ENCODE data around the gene ARHGAP22.

ARHGAP22 gene

DNA sequence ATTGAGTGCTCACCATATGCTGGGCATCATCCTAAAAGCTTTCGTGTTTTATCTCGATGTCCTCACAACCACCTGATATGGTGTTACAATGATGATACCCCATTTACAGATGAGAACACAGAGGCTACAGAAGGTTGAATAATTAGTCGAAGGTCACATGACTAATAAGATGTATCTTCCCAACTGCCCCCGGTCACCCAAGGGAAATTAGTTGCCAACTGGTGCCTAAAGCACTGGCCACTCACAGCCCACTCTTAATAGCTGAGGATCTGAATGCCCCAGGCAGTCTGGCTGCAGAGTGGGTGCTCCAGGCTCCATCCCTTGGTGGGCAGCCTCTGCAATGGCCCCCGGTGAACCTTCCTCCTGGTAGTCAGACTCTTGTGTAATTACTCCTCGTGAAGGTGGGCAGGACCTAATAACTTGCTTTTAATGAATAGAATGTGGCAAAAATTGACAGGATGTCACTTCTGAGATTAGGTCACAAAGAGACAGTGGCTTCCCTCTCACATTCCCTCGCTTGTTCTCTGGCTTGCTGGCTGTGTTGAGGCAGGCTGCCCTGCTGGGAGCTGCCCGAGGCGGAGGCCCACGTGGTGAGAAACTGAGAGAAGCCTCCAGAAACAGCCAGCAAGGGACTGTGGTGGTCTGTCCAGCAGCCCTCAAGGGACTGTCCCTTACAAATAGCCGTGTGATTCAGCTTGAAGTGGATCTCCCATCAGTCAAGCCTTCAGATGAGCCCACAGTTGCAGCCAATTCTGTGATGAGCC is 109.4 kb downstream of the ARHGAP22 start:
- no peak for DNase-seq

DNA sequence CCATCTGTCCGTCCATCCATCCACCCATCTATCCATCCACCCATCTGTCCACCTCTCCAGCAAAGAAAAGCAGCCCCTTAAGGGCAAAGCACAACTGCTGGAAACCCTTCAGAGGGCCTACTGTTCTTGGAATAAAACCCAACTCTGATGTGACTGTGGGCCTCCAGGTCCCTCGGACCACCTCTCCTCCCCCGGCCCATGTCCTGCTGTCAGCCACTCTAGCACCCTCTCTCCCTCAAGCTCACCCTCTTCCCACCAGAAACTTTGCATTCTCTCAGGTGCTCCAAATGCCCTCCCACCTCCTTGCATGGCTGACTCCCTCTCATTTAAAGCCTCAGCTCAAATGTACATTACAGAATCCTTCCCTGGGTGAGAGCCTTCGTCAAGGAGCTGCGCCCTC is 110.3 kb downstream of the ARHGAP22 start:
- no peak for DNase-seq

DNA sequence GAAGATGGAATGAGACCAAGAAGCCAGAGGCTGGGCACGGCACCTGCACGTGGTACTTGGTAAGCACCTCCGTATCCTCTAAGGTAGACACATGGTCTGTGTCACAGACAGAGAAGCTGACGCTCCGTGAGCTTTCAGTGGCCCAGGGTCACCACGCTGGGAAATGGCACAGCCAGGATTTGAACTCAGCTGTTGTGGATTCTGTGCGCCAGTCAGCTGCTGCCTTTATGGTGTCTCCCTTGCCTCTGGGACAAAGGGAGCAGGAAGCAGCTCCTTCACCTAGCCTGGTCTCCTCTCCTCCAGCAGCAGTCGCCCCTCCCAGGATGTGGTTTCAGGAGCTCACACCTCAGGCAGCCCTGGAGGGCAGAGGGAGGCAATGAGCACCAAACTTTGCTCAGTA is 110.8 kb downstream of the ARHGAP22 start:
- DNase-seq, result no peak

DNA sequence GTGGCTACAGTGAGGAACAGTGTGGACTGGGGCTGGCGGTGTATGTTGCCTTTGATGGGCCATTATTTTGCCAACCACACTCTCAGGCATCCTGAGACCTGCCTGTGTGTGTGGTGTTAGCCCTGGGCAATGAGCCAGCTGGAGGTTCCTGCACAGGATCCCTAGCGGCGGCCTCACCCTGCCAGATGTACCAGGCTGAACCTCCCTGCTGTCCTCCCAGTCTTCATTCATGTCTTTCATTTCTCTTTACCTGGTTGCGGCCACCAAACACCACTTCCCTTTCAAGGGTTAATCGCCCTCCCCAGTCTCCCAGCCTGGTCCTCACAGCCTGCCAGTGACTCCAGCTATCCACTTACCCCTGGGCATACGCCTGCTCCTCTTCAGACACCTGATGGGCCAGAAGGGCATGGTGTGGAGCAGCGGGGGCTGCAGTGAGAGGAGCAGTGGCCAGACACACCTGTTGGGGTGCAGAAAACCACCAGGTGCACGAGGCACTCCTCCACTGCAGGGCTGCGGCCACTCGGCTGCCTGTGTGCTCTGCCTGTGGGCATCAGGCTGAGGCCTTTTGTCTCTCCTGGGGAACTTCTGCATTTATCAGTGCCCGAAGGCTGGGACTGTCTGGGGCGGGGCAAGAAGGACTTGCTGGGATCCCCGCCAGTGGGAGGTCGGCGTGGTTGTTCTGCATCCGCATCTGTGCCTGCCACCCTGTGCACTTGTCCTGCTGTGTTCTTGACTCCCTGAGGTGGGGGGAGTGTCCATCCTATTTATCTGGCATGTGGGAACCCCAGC is 111.6 kb downstream of the ARHGAP22 start:
- DNase-seq, result peak; percentile 82

DNA sequence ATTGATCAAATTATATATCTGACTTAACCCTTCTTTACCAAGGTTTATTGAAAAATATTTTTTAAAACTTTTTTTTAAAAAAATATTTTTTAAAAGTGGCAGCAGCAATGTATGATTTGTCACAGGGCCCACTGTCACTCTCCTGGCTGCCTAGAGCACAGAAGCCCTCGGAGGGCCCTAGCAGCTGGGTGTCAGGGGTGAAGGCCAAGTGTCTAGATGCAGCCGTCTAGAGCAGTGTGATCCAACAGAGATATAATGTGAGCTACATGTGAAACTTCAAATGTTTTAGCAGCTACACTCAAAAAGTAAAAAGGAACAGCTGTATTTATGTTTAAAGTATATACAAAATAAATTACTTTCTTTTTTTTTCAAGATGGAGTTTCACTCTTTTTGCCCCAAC is 112.7 kb downstream of the ARHGAP22 start:
- DNase-seq, result no peak

DNA sequence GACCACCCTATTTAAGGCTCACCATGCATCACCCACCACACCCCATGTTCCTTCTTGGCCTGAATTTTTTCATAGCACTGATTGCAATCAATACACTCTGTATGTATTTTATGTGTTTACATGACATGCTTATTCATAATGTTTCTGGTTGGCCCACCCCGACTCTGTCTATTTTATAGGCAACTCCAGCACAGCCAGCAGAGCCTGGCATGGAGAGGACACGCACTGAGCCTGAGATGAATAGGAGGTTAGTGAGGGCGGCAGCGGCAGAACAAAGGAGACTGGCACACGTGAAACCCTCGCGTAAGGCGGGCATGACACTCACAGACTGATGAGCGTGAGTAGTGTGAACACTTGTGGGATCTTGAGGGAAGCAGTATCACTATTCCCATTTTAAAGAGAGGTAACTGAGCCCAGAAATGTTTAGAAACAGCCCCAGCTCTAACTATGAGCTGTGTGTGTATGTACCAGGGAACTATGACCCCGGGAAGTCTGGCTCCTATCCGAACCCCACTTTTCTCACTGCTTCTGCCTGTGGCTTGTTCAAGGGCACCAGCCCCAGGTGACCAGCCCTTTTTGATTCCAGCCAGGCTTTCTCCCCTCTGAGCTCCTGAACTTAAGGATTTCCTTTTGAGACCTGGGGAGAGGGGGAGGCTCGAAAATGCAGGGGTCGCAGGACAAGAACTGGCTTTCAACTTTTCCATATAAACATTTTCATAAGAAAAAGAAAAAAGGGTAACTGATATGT is 113.3 kb downstream of the ARHGAP22 start:
- no peak for DNase-seq

GRCh38 chr10:48490946-48491345 is 113.9 kb downstream of the ARHGAP22 start:
- DNase-seq, result no peak

- no peak for DNase-seq
Observed at GRCh38 chr10:48490571-48490940, 114.3 kb downstream of the ARHGAP22 start.

GRCh38 chr10:48489099-48489498 is 115.8 kb downstream of the ARHGAP22 start:
- no peak for DNase-seq

- no peak for DNase-seq
Observed at GRCh38 chr10:48487244-48487643, 117.6 kb downstream of the ARHGAP22 start.

GRCh38 chr10:48485711-48486110 is 119.2 kb downstream of the ARHGAP22 start:
- no peak for DNase-seq

GRCh38 chr10:48484911-48485310 is 120.0 kb downstream of the ARHGAP22 start:
- DNase-seq, result no peak

- DNase-seq, result no peak
Observed at GRCh38 chr10:48482207-48482606, 122.7 kb downstream of the ARHGAP22 start.

GRCh38 chr10:48481385-48481784 is 123.5 kb downstream of the ARHGAP22 start:
- no peak for DNase-seq

GRCh38 chr10:48480397-48481374 is 124.2 kb downstream of the ARHGAP22 start:
- DNase-seq, result no peak

- DNase-seq, result no peak
Observed at GRCh38 chr10:48478980-48479811, 125.7 kb downstream of the ARHGAP22 start.

- no peak for DNase-seq
Observed at GRCh38 chr10:48478469-48478868, 126.4 kb downstream of the ARHGAP22 start.

GRCh38 chr10:48477616-48478015 is 127.3 kb downstream of the ARHGAP22 start:
- no peak for DNase-seq

GRCh38 chr10:48477141-48477540 is 127.7 kb downstream of the ARHGAP22 start:
- no peak for DNase-seq

DNA sequence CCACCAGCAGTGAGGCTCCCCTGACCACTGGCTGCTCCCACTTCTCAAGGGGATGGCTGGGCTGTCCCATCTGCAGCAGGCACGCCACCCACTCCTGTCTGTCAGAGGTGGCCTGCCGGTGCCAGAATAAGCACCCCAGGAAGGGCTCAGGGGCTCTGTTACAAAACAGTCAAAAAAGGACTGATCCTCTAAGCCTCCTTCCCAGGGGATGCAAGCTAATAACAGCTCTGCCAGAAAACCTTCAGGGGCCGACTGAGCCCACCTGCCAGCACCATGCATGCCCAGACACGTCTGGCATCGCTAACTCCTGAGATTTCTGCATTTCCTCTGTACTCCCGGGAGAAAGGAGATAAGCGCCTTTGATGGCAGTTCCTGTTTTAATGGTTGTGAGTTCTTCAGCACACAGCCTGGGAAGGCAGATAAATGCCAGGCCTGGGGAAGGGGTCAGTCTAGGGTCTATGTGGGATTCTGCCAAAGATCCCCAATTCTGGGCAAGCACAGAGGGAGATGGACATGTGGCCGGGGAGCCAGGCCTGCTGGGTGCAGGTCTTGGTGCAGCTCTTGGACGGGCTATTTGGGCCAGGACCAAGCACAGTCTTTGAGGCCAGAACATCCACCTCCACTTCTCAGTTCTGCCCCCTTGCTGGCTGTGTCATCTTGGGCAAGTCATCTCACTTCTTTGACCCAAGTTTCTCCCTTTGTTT is 128.4 kb downstream of the ARHGAP22 start:
- peak; percentile 88 for DNase-seq

DNA sequence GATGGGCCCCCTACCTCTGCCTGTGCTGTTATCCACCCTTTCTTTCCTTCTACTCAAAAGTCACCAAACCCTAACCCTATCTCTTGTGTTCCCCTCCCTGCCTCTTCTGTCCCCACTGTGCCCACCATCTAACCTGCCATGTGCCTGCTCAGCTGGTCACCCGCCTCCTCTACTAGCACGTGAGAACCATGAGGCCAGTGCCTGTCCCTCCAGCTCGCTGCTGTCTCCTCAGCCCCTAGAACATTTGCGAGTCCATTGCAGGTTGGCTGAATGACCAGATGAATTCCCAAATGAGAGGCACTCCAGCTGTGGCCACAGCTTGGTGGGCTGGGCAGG is 129.0 kb downstream of the ARHGAP22 start:
- DNase-seq, result no peak

Data from NCI-H2171 treated with DMSO at 0.1 percent for 48 hours (cell line).